Putamen (tissue), 1 donor: ENCODE data around the gene PHACTR4.
"Not testable (repeated sequence)": the region's sequence is repeated elsewhere in the genome, so short reads cannot be mapped to it uniquely, and the experiment has no call there.

Source experiments
- DNase-seq: peaks from one replicate; pipeline ENCODE4 v3.0.0-alpha.2; 2016; ENCODE audit warnings: low spot score

The PHACTR4 gene

DNA sequence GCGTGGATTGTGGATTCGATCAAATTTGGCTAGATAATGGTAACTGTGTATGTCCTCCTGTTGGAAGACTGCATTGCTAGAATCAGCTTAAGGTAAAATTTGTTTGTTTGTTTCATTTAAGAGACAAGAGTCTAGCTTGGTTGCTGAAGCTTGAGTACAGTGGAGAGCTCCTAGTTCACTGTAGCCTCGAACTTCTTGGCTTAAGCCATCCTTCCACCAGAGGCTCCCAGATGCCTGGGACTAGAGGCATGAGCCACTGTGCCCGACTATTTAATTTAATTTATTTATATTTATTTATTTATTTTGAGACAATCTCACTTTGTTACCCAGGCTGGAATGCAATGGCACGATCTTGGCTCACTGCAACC, 1.5 kb downstream of the PHACTR4 start:
- no peak for DNase-seq

GRCh38 chr1:28373450-28373849, 3.9 kb downstream of the PHACTR4 start:
- DNase-seq, result not testable (repeated sequence)

DNA sequence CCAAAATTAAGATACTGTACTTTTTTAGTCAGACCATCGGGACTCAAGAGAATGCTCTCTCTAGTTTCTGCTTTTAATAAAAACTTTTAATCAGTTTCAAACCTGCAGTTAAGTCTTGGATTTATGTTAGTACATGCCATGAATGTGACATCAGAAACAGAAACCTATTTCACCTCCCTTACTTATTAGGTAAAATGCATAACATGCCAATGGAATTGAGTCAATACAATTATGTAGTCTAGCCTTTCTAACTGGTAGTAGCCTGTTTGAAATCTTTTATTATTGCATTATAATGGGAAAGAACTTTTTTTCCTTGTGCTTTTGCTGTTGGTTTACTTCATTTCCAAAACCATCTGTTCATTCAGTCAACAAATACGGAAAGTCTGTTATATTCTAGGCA, 4.8 kb downstream of the PHACTR4 start:
- DNase-seq, result no peak

GRCh38 chr1:28375598-28375997, 6.1 kb downstream of the PHACTR4 start:
- DNase-seq, result not testable (repeated sequence)

DNA sequence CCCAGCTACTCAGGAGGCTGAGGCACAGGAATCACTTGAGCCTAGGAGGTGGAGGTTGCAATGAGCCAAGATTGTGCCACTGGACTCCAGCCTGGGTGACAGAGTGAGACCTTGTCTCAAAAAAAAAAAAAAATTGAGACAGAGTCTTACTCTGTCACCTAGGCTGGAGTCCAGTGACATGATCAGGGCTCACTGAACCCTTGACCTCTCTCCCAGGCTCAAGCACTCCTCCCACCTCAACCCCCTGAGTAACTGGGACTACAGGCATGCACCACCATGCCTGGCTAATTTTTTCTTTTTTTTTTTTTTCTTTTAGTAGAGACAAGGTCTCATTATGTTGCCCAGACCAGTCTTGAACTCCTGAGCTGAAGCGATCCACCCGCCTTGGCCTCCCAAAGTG, 6.7 kb downstream of the PHACTR4 start:
- DNase-seq, result not testable (repeated sequence)

GRCh38 chr1:28378906-28379305, 9.4 kb downstream of the PHACTR4 start:
- DNase-seq, result no peak

DNA sequence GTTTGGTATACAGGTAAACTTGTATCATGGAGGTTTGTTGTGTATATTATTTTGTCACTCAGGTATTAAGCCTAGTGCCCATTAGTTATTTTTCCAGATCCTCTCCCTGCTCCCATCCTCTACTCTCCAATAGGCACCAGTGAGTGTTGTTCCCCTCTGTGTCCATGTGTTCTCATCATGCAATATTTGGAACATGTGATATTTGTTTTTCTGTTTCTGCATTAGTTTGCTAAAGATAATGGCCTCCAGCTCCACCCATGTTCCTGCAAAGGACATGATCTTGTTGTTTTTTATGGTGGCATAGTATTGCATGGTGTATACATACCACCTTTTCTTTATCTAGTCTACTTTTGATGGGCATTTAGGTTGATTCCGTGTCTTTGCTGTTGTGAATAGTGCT, 10.9 kb downstream of the PHACTR4 start:
- no peak for DNase-seq

GRCh38 chr1:28383785-28384184, 14.2 kb downstream of the PHACTR4 start:
- not testable (repeated sequence) for DNase-seq

- DNase-seq, result no peak
These were observed 22.6 kb downstream of the PHACTR4 start for GRCh38 chr1:28392027-28392652.

- DNase-seq, result no peak
These were observed 24.6 kb downstream of the PHACTR4 start for GRCh38 chr1:28394136-28394535.

GRCh38 chr1:28395181-28395580, 25.6 kb downstream of the PHACTR4 start:
- no peak for DNase-seq

- no peak for DNase-seq
These were observed 32.2 kb downstream of the PHACTR4 start for GRCh38 chr1:28401760-28402159.

DNA sequence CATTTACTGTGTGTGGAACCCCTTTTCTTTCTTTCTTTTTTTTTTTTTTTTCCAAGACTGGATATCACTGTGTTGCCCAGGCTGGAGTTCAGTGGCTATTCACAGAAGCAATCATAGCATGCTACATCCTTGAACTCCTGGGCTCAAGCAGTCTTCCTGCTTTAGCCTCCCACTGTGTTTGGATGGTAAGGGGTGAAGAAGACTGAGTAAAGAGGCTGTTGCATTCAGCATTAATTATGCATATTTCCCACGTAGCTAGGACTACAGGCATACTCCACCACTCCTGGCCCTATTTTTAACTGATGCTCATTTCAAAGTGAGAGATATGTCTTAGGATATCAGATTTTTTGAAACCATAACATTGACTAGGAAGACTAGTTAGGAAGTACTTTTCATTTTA, 39.5 kb downstream of the PHACTR4 start:
- no peak for DNase-seq

DNA sequence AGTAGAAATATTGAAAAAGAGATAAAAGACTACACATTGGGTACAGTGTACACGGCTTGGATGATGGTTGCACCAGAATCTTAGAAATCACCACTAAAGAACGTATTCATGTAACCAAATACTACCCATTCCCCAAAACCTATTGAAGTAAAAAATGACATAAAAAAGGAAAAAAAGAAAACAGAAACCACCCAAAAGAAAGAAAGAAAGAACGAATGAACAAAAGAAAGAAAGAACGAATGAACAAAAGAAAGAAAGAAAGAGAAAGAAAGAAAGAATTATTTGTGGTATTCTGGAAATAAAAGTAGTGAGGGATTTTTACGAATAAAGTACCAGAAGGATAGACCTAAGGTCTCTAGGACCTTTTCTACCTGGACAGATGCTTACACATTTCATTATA, 42.1 kb downstream of the PHACTR4 start:
- no peak for DNase-seq

DNA sequence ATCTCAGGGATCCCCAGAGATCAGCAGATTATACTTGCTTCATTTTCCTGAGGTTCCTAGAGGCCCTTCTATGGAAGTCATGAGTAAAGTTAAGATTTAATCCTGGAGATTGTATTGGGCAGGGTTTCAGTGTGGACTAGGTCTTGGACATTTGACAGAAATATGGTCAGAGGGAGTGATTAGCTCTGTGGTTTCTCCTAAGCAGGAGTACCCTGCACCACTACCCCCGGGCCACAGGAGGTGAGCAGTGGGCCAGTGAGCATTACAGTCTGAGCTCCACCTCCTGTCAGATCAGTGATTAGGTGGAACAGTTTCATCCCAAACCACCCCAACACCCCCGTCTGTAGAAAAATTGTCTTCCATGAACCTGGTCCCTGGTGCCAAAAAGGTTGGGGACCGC, 43.2 kb downstream of the PHACTR4 start:
- DNase-seq, result no peak

DNA sequence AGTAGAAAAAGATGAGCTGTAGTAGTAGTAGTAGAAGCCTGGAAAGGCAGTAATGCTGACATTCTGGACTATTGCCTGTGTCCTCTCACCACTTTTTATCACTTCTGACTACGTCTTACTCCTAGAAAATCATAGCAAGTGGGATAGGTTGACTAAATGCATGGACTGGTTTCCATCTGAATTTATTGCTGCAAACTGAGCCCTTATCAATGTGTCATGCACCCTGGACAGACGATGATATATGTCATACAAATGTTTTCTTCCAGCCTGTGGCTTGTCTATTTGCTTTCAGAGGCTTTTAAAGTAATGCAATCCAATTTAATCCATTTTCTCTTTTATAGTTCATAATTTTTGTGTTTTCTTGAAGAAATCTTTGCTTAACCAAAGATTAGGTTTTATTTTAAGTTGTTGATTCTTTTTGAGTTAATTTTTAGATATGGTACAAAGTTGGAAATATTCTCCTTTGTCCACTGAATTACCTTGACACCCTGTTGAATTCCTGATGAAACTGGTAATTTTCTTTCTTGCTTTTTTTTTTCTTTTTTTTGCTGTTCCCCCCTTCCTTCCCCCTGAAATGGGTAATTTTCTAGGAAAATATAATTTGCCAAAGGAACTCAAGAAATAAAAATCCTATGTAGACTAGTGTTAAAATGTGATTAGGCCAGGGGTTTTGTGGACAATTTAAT, 47.1 kb downstream of the PHACTR4 start:
- no peak for DNase-seq

- DNase-seq, result no peak
These were observed 47.9 kb downstream of the PHACTR4 start for GRCh38 chr1:28417441-28417922.

DNA sequence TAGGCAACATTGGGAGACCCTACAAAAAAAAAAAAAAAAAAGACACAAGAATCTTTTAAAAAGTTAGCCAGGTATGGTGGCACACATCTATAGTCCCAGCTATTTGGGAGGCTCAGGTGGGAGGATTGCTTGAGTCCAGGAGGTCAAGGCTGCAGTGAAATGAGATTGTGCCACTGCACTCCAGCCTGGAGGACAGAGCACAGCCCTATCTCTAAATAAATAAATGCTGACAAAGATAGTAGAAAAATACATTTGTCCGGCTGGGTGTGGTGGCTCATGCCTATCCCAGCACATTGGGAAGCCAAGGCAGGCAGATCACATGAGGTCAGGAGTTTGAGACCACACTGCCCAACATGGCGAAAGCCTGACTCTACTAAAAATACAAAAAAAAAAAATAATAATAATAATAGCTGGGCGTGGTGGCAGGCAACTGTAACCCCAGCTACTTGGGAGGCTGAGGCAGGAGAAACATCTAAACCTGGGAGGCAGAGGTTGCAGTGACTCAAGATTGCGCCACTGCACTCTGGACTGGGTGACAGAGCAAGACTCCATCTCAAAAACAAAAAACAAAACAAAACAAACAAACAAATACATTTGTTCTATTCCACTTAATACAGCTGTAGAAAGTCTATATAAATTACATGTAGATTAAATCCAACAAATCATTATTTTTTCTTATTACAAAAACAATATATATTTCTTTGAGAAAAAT, 48.5 kb downstream of the PHACTR4 start:
- DNase-seq, result no peak

- no peak for DNase-seq
These were observed 52.2 kb downstream of the PHACTR4 start for GRCh38 chr1:28421744-28422143.

DNA sequence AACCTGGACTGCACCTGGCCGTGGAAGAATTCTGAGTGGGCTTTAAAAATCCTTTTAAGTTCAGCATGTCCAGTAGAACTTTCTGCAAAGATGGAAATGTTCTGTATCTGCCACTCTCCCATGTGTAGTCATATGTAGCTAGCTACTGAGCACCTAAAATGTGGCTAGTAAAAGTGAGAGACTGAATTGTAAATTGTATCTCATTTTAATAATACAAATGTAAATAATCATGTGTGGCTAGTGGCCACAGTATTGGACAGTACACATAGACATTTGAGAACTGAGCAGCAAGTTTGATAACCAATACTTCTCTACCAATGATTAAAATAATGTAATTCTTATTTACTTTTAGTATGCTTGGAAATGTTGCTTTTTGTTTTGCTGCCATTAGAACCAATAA, 57.3 kb downstream of the PHACTR4 start:
- DNase-seq, result no peak

DNA sequence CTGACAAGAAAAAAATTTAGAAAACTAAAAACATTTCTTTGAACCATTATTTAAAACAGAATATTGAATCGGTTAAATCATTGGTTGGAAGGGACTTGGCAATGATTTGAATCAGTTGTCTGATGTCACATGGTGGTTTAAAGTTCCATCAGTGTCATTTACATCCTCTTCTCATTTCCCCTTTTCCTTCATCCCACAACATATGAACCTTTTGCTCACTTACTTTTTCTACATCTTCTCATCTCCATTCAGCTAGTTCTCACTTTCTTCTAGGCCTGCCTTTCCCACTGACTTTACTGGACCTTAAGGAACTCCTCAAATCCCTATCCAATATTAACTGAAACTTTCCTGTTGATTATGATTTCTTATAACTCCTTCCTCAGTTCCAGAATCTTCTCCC, 58.5 kb downstream of the PHACTR4 start:
- DNase-seq, result no peak

- DNase-seq, result no peak
These were observed 59.5 kb downstream of the PHACTR4 start for GRCh38 chr1:28428990-28429520.

DNA sequence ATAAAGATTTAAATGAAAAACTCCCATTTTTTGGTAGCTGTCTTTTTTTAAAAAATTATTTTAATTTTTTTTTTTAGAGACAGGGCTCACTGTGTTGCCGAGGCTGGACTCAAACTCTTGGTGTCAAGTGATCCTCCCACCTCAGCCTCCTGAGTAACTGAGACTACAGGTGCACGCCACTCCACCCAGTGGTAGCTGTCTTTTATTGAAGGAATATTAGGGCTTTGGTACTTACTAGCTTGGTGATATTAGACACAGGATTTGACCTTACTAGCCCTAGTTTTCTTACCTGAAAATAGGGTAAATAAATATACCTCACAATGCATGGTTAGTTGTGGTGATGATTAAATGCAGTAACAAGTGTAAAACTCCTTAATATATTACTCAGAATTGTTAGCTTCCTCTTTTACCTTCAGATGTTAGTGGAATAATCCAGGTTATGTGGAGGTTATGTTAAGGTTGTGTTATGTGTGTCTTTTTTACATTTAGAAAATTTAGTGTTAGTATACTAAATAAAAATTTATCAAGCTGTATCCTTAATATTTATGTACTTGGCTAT, 66.8 kb downstream of the PHACTR4 start:
- DNase-seq, result no peak
